Nephron (organoid): Measurements from ENCODE around the gene MECR.

Experiments used
- H3K27ac Mint-ChIP-seq, 3 experiments: 2 replicates each; pipeline ENCODE4 v1.8.0; 2020; ENCODE audit warnings: mixed read lengths in 3 of 3, mild to moderate bottlenecking in 2 of 3, moderate library complexity in 1 of 3
- H3K27me3 Mint-ChIP-seq: 2 replicates; pipeline ENCODE4 v1.8.0; 2021; ENCODE audit warnings: low read depth, mild to moderate bottlenecking, moderate library complexity, mixed read lengths
- H3K36me3 Mint-ChIP-seq: 2 replicates; pipeline ENCODE4 v1.8.0; 2020; ENCODE audit warnings: low read depth, mixed read lengths
- H3K4me1 Mint-ChIP-seq: 2 replicates; pipeline ENCODE4 v1.8.0; 2020; ENCODE audit warnings: mixed read lengths
- H3K4me3 Mint-ChIP-seq, 3 experiments: 2 replicates each; pipeline ENCODE4 v1.8.0; 2020; ENCODE audit warnings: mild to moderate bottlenecking in 3 of 3, mixed read lengths in 3 of 3, moderate library complexity in 2 of 3
- H3K9me3 Mint-ChIP-seq: 2 replicates; pipeline ENCODE4 v1.8.0; 2020; ENCODE audit warnings: mixed read lengths
- CTCF ChIP-seq, 3 experiments: fragments of 200-600 bp; sonication (generic); IDR thresholded peaks; one replicate each; pipeline ENCODE4 v1.5.0; 2021; ENCODE audit warnings: antibody characterized with exemption in 3 of 3; ENCODE audit not compliant: unreplicated experiment in 3 of 3

The MECR gene

GRCh38 chr1:29202053-29202452 lies 28.7 kb downstream of the MECR start:
- Mint-ChIP-seq H3K36me3 (peaks cover 36% of the 10 kb centered on the region), H3K4me1 (peaks cover 9% of the 10 kb centered on the region), H3K9me3 (no peaks in the 10 kb centered on the region), H3K27ac (peak overlapping the region; percentile 78 to 92 (median 86)), H3K4me3 (no peak overlapping the region), H3K27me3 (no peaks in the 10 kb centered on the region)
- TF ChIP-seq CTCF (IDR thresholded peaks at IDR 0.05; ENCODE audit: unreplicated experiment in 3 of 3), result no peak

- Mint-ChIP-seq H3K27me3 (no peaks in the 10 kb centered on the region), H3K4me3 (no peak overlapping the region), H3K27ac (peak overlapping the region in 1 of 3 experiments; percentile 10), H3K4me1 (peaks cover 9% of the 10 kb centered on the region), H3K36me3 (peaks cover 36% of the 10 kb centered on the region), H3K9me3 (no peaks in the 10 kb centered on the region)
- no peak for TF ChIP-seq CTCF (IDR thresholded peaks at IDR 0.05; ENCODE audit: unreplicated experiment in 3 of 3)
These were observed 29.1 kb downstream of the MECR start for GRCh38 chr1:29201595-29202051.

GRCh38 chr1:29200906-29201594 lies 29.7 kb downstream of the MECR start:
- no peaks in the 10 kb centered on the region for H3K9me3 Mint-ChIP-seq
- H3K27ac Mint-ChIP-seq, result peak overlapping the region in 1 of 3 experiments; percentile 10
- no peaks in the 10 kb centered on the region for H3K27me3 Mint-ChIP-seq
- no peak overlapping the region for H3K4me3 Mint-ChIP-seq
- peaks cover 9% of the 10 kb centered on the region for H3K4me1 Mint-ChIP-seq
- H3K36me3 Mint-ChIP-seq, result peaks cover 36% of the 10 kb centered on the region
- no peak for TF ChIP-seq CTCF (IDR thresholded peaks at IDR 0.05; ENCODE audit: unreplicated experiment in 3 of 3)

- Mint-ChIP-seq H3K27ac (no peak overlapping the region), H3K36me3 (peaks cover 45% of the 10 kb centered on the region), H3K27me3 (no peaks in the 10 kb centered on the region), H3K4me3 (no peak overlapping the region), H3K4me1 (peaks cover 9% of the 10 kb centered on the region), H3K9me3 (no peaks in the 10 kb centered on the region)
- no peak for TF ChIP-seq CTCF (IDR thresholded peaks at IDR 0.05; ENCODE audit: unreplicated experiment in 3 of 3)
These were observed 32.7 kb downstream of the MECR start for GRCh38 chr1:29197993-29198392.

GRCh38 chr1:29197590-29197924 lies 33.2 kb downstream of the MECR start:
- Mint-ChIP-seq H3K27ac (no peak overlapping the region), H3K36me3 (peaks cover 44% of the 10 kb centered on the region), H3K27me3 (no peaks in the 10 kb centered on the region), H3K4me1 (peaks cover 6% of the 10 kb centered on the region), H3K4me3 (no peak overlapping the region), H3K9me3 (no peaks in the 10 kb centered on the region)
- peak; percentile 13 to 31 (median 25) for TF ChIP-seq CTCF (IDR thresholded peaks at IDR 0.05; ENCODE audit: unreplicated experiment in 3 of 3)
